Adrenal gland (tissue), 12 donors: ENCODE measurements around the gene TMOD1. TPM values are rescaled to one million over a fixed set of nuclear protein-coding genes. Genes with fewer than 3 reads are reported as not detected.

Experiments used
- DNase-seq, 7 donors: peaks; one replicate each; pipeline ENCODE4 v3.0.0-alpha.2; 2019 to 2020
- H3K27ac ChIP-seq, 5 donors: fragments of 200-600 bp; sonication (generic) in 4 of 5; 1 replicate in 3 of 5; 2 replicates in 2 of 5; pipeline versions ENCODE4 v1.5.1 to v1.8.0; 2016 to 2020; ENCODE audit warnings: mild to moderate bottlenecking in 1 of 5
- H3K27me3 ChIP-seq: fragments of 200-600 bp; 2 replicates; pipeline ENCODE4 v1.8.0; 2021
- H3K36me3 ChIP-seq, 2 donors: fragments of 200-600 bp; replicated peaks in 1 of 2; 1 replicate in 1 of 2; 2 replicates in 1 of 2; pipeline versions ENCODE4 v1.5.1 to v1.8.0; 2018 to 2022
- H3K4me1 ChIP-seq, 2 donors: fragments of 200-600 bp; replicated peaks in 1 of 2; 1 replicate in 1 of 2; 2 replicates in 1 of 2; pipeline versions ENCODE4 v1.5.1 to v1.8.0; 2018 to 2021
- H3K4me3 ChIP-seq, 4 donors: fragments of 200-600 bp; sonication (generic) in 3 of 4; one replicate each; pipeline ENCODE4 v1.5.1; 2016 to 2018
- H3K9me3 ChIP-seq, 3 donors: fragments of 200-600 bp; sonication (generic) in 1 of 3; replicated peaks in 1 of 3; 1 replicate in 2 of 3; 2 replicates in 1 of 3; pipeline versions ENCODE4 v1.5.1 to v1.8.0; 2016 to 2021
- CTCF ChIP-seq, 6 experiments: fragments of 450-650 bp in 4 of 6; fragments of 200-600 bp in 2 of 6; sonication (generic) in 1 of 6; IDR thresholded peaks; 1 replicate in 5 of 6; 2 replicates in 1 of 6; pipeline versions ENCODE4 v1.5.1 to v1.8.0; 2016 to 2021; ENCODE audit warnings: antibody characterized with exemption in 6 of 6, mild to moderate bottlenecking in 2 of 6, moderate library complexity in 1 of 6
- POLR2A ChIP-seq, 2 donors: fragments of 450-650 bp; IDR thresholded peaks; one replicate each; pipeline ENCODE4 v1.6.1; 2017; ENCODE audit warnings: antibody characterized with exemption in 2 of 2, mild to moderate bottlenecking in 2 of 2, moderate library complexity in 1 of 2
- WGBS, 4 donors: extraction: QIAGEN DNeasy Blood & Tissue Kit in 2 of 4; methylation state at CpG; one replicate each; pipeline versions ENCODE4 v1.1.5 to v1.1.7; 2013 to 2017; 5-methylcytosine and 5-hydroxymethylcytosine counted together
- intact Hi-C, 2 donors: fragments of 100-400 bp; cut with DNase I; formaldehyde crosslinking; loops; one replicate each; pipeline versions ENCODE4 v1.14.1 to v1.15.0; 2022 to 2023
- polyA plus RNA-seq, 3 donors: library from polyadenylated mRNA; stranded (reverse); fragments of 200-250 nt in 2 of 3; fragments of 350-450 nt in 1 of 3; fragmentation: Illumina TruSeq in 1 of 3; extraction: RNeasy Lipid Tissue Mini Kit (QIAGEN cat#74804) in 1 of 3; gene quantifications; one replicate each; pipeline ENCODE4 v1.2.3, GENCODE V29; 2013 to 2014
- total RNA-seq, 9 donors: library from RNA; depleted of rRNA in 4 of 9; stranded (reverse); fragments of >200 nt in 4 of 9; fragments of 120-200 nt in 1 of 9; fragmentation: NEBNext Ultra II Directional in 1 of 9; extraction: Animal tissue kit (Norgen Biotek cat#: 25700) in 1 of 9; gene quantifications; one replicate each; pipeline versions ENCODE4 v1.1.0 to v1.2.4, GENCODE V29; 2013 to 2023
- donor health status: healthy with polysubstance abuse.
- donor health status: Bipolar disorder and iron deficiency.
- donor health status: DM: yes; HTN: yes; CAD: no.
- donor health status: DM: no; HTN: no; CAD: no.
- donor health status: DM: no; HTN: no; CAD: no.
- donor health status: DM: yes; HTN: yes; CAD: no.

The TMOD1 gene
- total and polyA plus RNA-seq, 12 donors, result 23.9 to 91.2 (median 59.8) TPM

GRCh38 chr9:97551308-97551707, 49.8 kb downstream of the TMOD1 start:
- no peak for TF ChIP-seq POLR2A (IDR thresholded peaks at IDR 0.05)
- no peak for TF ChIP-seq CTCF (IDR thresholded peaks at IDR 0.05)
- no peaks in the 10 kb centered on the region for H3K27me3 ChIP-seq
- H3K36me3 ChIP-seq, result peaks cover 0 to 11% of the 10 kb centered on the region in 2 donors
- WGBS, 4 donors, result 96 to 98% (median 96%) methylated on average over 5 of the region's 5 CpGs
- H3K4me3 ChIP-seq, result no peak overlapping the region
- no peaks in the 10 kb centered on the region for H3K9me3 ChIP-seq
- intact Hi-C loops, result no loop called here
- H3K4me1 ChIP-seq, result peaks cover 0 to 18% of the 10 kb centered on the region in 2 donors
- no peak overlapping the region for H3K27ac ChIP-seq
- DNase-seq, result no peak

- intact Hi-C loops, result no loop called here
- TF ChIP-seq CTCF (IDR thresholded peaks at IDR 0.05), result no peak
- WGBS, 4 donors, result 65 to 92% (median 90%) methylated on average over 4 to 6 of the region's 6 CpGs
- no peak overlapping the region for H3K27ac ChIP-seq
- H3K27me3 ChIP-seq, result no peaks in the 10 kb centered on the region
- H3K36me3 ChIP-seq, result peaks cover 0 to 8% of the 10 kb centered on the region in 2 donors
- H3K4me1 ChIP-seq, result peaks cover 12 to 28% of the 10 kb centered on the region in 2 donors
- peak in 1 of 7 donors; percentile 45 for DNase-seq
- no peak overlapping the region for H3K4me3 ChIP-seq
- H3K9me3 ChIP-seq, result no peaks in the 10 kb centered on the region
These were observed 51.7 kb downstream of the TMOD1 start for GRCh38 chr9:97553141-97553540.

GRCh38 chr9:97553841-97554240, 52.4 kb downstream of the TMOD1 start:
- no peaks in the 10 kb centered on the region for H3K27me3 ChIP-seq
- DNase-seq, result peak in 1 of 7 donors; percentile 52
- no peaks in the 10 kb centered on the region for H3K9me3 ChIP-seq
- H3K4me1 ChIP-seq, result peaks cover 17 to 35% of the 10 kb centered on the region in 2 donors
- peaks cover 0 to 8% of the 10 kb centered on the region in 2 donors for H3K36me3 ChIP-seq
- intact Hi-C loops, result no loop called here
- H3K27ac ChIP-seq, result peak overlapping the region in 1 of 5 donors; percentile 98
- no peak overlapping the region for H3K4me3 ChIP-seq
- WGBS, 4 donors, result 81 to 94% (median 86%) methylated on average over 5 of the region's 5 CpGs
- TF ChIP-seq CTCF (IDR thresholded peaks at IDR 0.05), result no peak
- no peak for TF ChIP-seq POLR2A (IDR thresholded peaks at IDR 0.05)

GRCh38 chr9:97554566-97555075, 53.2 kb downstream of the TMOD1 start:
- Histone ChIP-seq H3K27ac (peak overlapping the region in 2 of 5 donors; percentile 95 to 98), H3K36me3 (peaks cover 0 to 8% of the 10 kb centered on the region in 2 donors), H3K9me3 (no peaks in the 10 kb centered on the region), H3K27me3 (no peaks in the 10 kb centered on the region), H3K4me1 (peaks cover 17 to 40% of the 10 kb centered on the region in 2 donors), H3K4me3 (no peak overlapping the region)
- TF ChIP-seq CTCF (IDR thresholded peaks at IDR 0.05) (no peak), POLR2A (IDR thresholded peaks at IDR 0.05) (no peak)
- DNase-seq, result peak in 1 of 7 donors; percentile 51
- WGBS, 4 donors, result 89 to 97% (median 91%) methylated on average over 6 of the region's 6 CpGs
- intact Hi-C loops, result no loop called here
